ENCODE results near the gene SH3GL1. TPM values are rescaled to one million over a fixed set of nuclear protein-coding genes. Genes with fewer than 3 reads are reported as not detected.

SH3GL1 gene
- total RNA-seq, 2 donors from 2014 or later = 47.0 to 50.8 TPM

DNA sequence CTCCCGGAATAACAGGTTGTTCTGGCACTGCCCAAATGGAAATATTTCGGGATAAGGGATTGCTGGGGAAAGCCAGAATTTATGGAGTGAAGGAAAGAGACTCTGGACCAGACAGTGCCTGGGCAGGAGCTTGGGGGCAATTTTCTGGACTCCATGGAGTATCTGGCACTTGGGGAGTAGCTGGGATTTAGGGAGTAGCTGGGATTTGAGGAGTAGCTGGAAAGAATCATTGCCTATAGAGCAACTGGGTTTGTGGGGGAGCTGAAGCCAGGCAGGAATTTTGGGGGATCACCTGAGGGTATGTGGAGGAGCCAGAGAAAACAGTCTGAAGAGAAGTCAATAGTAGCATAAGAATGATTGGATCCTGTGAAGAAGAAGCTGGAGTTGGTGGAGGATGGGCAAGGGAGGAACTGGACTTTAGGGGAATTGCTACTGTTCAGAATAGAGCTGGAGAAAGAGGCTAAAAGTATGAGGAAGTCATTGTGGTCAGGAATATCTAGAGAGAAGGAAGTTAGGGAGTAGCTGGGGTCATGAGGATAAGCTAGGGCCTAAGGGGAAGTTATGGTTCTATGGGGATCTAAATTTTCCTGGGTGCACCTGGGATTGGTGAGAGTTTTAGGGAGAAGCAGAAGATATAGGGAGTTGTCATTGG, 81.2 kb downstream of the SH3GL1 start:
- peaks cover 5% of the 10 kb centered on the region for H3K36me3 Mint-ChIP-seq

GRCh38 chr19:4318460-4318859, 81.9 kb downstream of the SH3GL1 start:
- H3K36me3 Mint-ChIP-seq = peaks cover 5% of the 10 kb centered on the region
- no peaks in the 10 kb centered on the region for H3K27me3 Mint-ChIP-seq
- peaks cover 14% of the 10 kb centered on the region for H3K9me3 Mint-ChIP-seq
- DNase-seq (ENCODE audit: low spot score) (no peak), ATAC-seq (no peak)
- H3K4me3 Mint-ChIP-seq = no peak overlapping the region
- peaks cover 0 to 7% of the 10 kb centered on the region in 2 donors for H3K4me1 Mint-ChIP-seq (ENCODE audit: low read depth in 2 of 2)
- no peak overlapping the region for H3K27ac Mint-ChIP-seq

More for the DNA sequence above, 81.2 kb downstream of the SH3GL1 start:
- H3K9me3 Mint-ChIP-seq = peaks cover 14% of the 10 kb centered on the region
- H3K27ac Mint-ChIP-seq = no peak overlapping the region
- H3K4me1 Mint-ChIP-seq (ENCODE audit: low read depth in 2 of 2) = peaks cover 0 to 7% of the 10 kb centered on the region in 2 donors
- no peak overlapping the region for H3K4me3 Mint-ChIP-seq
- ATAC-seq = no peak
- no peaks in the 10 kb centered on the region for H3K27me3 Mint-ChIP-seq
- DNase-seq (ENCODE audit: low spot score) = no peak

DNA sequence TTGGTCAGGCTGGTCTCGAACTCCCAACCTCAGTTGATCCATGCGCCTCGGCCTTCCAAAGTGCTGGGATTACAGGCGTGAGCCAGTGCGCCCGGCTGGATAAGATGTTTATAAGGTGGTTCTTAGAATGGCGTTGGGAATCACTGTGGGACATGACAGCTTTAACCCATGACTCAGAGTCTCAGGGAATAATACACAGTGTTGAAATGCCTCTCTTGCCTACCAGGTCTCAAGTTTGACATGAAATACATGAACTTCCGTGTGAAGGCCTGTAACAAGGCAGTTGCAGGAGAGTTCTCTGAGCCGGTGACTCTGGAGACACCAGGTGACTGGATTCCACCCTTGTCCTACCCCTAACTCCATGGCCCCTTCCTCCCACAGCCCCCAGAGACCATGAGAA, 83.4 kb downstream of the SH3GL1 start:
- Mint-ChIP-seq H3K4me1 (ENCODE audit: low read depth in 2 of 2) (peaks cover 0 to 7% of the 10 kb centered on the region in 2 donors), H3K27ac (no peak overlapping the region), H3K27me3 (no peaks in the 10 kb centered on the region), H3K9me3 (peaks cover 14% of the 10 kb centered on the region), H3K4me3 (no peak overlapping the region), H3K36me3 (peaks cover 5% of the 10 kb centered on the region)
- ATAC-seq = no peak
- DNase-seq (ENCODE audit: low spot score) = no peak

DNA sequence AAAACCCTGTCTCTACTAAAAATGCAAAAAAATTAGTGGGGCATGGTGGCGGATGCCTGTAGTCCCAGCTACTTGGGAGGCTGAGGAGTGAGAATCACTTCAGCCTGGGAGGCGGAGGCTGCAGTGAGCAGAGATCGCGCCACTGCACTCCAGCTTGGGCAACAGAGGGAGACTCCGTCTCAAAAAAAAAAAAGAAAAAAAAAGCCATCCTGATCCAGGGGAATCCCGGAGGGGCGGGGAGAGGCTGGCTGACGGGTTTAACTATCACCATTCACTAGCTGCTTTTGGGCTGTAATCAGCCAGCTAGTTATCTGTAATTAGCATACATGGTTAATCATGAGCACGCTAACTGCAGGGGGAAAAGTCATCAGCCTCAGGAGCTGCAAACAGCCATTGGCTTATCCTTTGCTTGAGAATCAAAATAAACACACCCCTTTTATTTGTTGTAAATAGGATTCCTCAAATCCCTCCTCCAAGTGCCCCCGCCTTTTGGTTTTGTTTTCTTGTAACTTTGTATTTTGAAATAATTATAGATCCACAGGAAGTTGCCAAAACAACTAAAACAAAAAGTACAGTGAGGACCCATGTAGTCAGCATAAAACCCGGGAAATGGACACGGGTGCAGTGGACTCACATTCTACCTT, 86.4 kb downstream of the SH3GL1 start:
- no peaks in the 10 kb centered on the region for H3K27me3 Mint-ChIP-seq
- no peak for ATAC-seq
- H3K4me1 Mint-ChIP-seq (ENCODE audit: low read depth in 2 of 2) = no peaks in the 10 kb centered on the region
- no peak overlapping the region for H3K4me3 Mint-ChIP-seq
- no peak overlapping the region for H3K27ac Mint-ChIP-seq
- no peaks in the 10 kb centered on the region for H3K36me3 Mint-ChIP-seq
- no peak for DNase-seq (ENCODE audit: low spot score)
- H3K9me3 Mint-ChIP-seq = no peaks in the 10 kb centered on the region

Other genes starting within 250 kb of the SH3GL1 start
- gene CREB3L3, start 246.9 kb downstream of the SH3GL1 start, total RNA-seq = not detected
- gene SIRT6, start 218.0 kb downstream of the SH3GL1 start, total RNA-seq = 10 to 100 TPM; 51.4 to 56.7 TPM
- gene ANKRD24, start 217.9 kb downstream of the SH3GL1 start, total RNA-seq = under 1 TPM; 0.33 to 0.74 TPM
- gene EBI3, start 171.0 kb downstream of the SH3GL1 start, total RNA-seq = 100 to 1,000 TPM in 1 of 2 donors, 10 to 100 TPM in 1; 32.4 to 131 TPM
- gene YJU2, start 153.5 kb downstream of the SH3GL1 start, total RNA-seq = 10 to 100 TPM; 30.2 to 33.3 TPM
- not detected for gene SHD, start 121.3 kb downstream of the SH3GL1 start, total RNA-seq
- gene TMIGD2, start 98.2 kb downstream of the SH3GL1 start, total RNA-seq = 1 to 10 TPM; 4.6 to 5.1 TPM
- 10 to 100 TPM; 16.0 to 24.7 TPM for gene FSD1, start 95.9 kb downstream of the SH3GL1 start, total RNA-seq
- 10 to 100 TPM in 1 of 2 donors, 1 to 10 TPM in 1; 7.3 to 12.8 TPM for gene STAP2, start 61.7 kb downstream of the SH3GL1 start, total RNA-seq
- 10 to 100 TPM; 28.3 to 73.5 TPM for gene MPND, start 57.0 kb downstream of the SH3GL1 start, total RNA-seq
- 100 to 1,000 TPM in 1 of 2 donors, 10 to 100 TPM in 1; 54.6 to 125 TPM for gene CHAF1A, start 2.1 kb upstream of the SH3GL1 start, total RNA-seq
- 10 to 100 TPM; 56.9 to 63.9 TPM for gene UBXN6, start 57.2 kb upstream of the SH3GL1 start, total RNA-seq
- gene HDGFL2, start 71.8 kb upstream of the SH3GL1 start, total RNA-seq = 10 to 100 TPM; 43.3 to 47.6 TPM
- gene PLIN4, start 117.9 kb upstream of the SH3GL1 start, total RNA-seq = not detected
- gene PLIN5, start 134.7 kb upstream of the SH3GL1 start, total RNA-seq = not detected
- under 1 TPM in 1 of 2 donors, not detected in 1; 0.36 TPM for gene LRG1, start 139.5 kb upstream of the SH3GL1 start, total RNA-seq
- under 1 TPM in 1 of 2 donors, not detected in 1; 0.14 TPM for gene SEMA6B, start 159.1 kb upstream of the SH3GL1 start, total RNA-seq
- gene TNFAIP8L1, start 239.0 kb upstream of the SH3GL1 start, total RNA-seq = 10 to 100 TPM in 1 of 2 donors, 1 to 10 TPM in 1; 8.3 to 10.3 TPM

Data from natural killer cell treated with Interleukin-12 subunit alpha and Interleukin-12 subunit beta and Interleukin-15 and Interleukin-18, amount 100 ng/mL, for 72 hours (primary cell).